Measurements from ENCODE around the gene DLX1. TPM values are rescaled to one million over a fixed set of nuclear protein-coding genes. Genes with fewer than 3 reads are reported as not detected.

DLX1 gene
- total and polyA plus RNA-seq, 2 of the 8 experiments (the other 6 are each of a cell fraction or from before 2014, with no cell fraction given) = 0.11 TPM; not detected in 1

- Histone ChIP-seq H3K18ac (ENCODE audit: extremely low read depth, low read length) (no peak overlapping the region), H3K9me3 (ENCODE audit: insufficient read depth in 2 of 2, low read depth in 1 of 2, low read length in 1 of 2) (no peaks in the 10 kb centered on the region), H3K23me2 (ENCODE audit: low read depth, low read length) (peaks cover under 1% of the 10 kb centered on the region; the same call in 1 of the 2 replicates), H3K4me3 (ENCODE audit: extremely low read depth in 1 of 4, insufficient read depth in 2 of 4, low read depth in 3 of 4, low read length in 4 of 4) (no peak overlapping the region), H2BK15ac (ENCODE audit: low read length) (no peak overlapping the region), H3K4me2 (ENCODE audit: insufficient read depth in 1 of 2, low read depth in 2 of 2, low read length in 2 of 2) (no peak overlapping the region; a peak in 1 of 4 replicates), H2BK5ac (ENCODE audit: low read depth, low read length) (no peak overlapping the region), H2AFZ (ENCODE audit: low read length) (no peak overlapping the region), H4K5ac (ENCODE audit: insufficient read length, low read depth, low read length) (no peak overlapping the region), H2BK120ac (replicated peaks; ENCODE audit: low read depth, low read length) (no peak overlapping the region), H3K36me3 (ENCODE audit: control insufficient read depth in 2 of 4, insufficient read depth in 4 of 4, low read length in 3 of 4) (no peaks in the 10 kb centered on the region), H3K14ac (ENCODE audit: insufficient read length) (no peak overlapping the region), H3K27me3 (replicated peaks in 1 of 4; ENCODE audit: control insufficient read depth in 3 of 4, extremely low read depth in 1 of 4, insufficient read depth in 3 of 4, low read length in 3 of 4) (peaks cover 60 to 68% (median 64%) of the 10 kb centered on the region in 4 experiments), H2BK20ac (ENCODE audit: low read length) (no peak overlapping the region), H3K4ac (replicated peaks; ENCODE audit: insufficient read length, low read depth, low read length) (no peak overlapping the region), H3K23ac (ENCODE audit: insufficient read length) (no peak overlapping the region), H4K91ac (replicated peaks; ENCODE audit: insufficient read length, low read length) (no peak overlapping the region), H3K79me2 (ENCODE audit: control insufficient read depth in 1 of 2, insufficient read depth in 2 of 2, low read length in 2 of 2) (no peaks in the 10 kb centered on the region), H4K8ac (ENCODE audit: extremely low read depth, insufficient read depth, low read length) (no peak overlapping the region), H3K4me1 (replicated peaks in 1 of 4; ENCODE audit: control insufficient read depth in 3 of 4, insufficient read depth in 4 of 4, low read length in 3 of 4) (peaks cover 2 to 25% (median 13%) of the 10 kb centered on the region in 4 experiments), H2AK5ac (ENCODE audit: low read depth, low read length) (no peak overlapping the region), H3K9ac (replicated peaks in 1 of 4; ENCODE audit: extremely low read depth in 1 of 4, low read depth in 3 of 4, low read length in 3 of 4) (no peak overlapping the region), H2BK12ac (ENCODE audit: low read depth, low read length) (no peak overlapping the region), H3K79me1 (ENCODE audit: low read depth, low read length) (no peaks in the 10 kb centered on the region), H4K20me1 (replicated peaks in 1 of 2; ENCODE audit: control insufficient read depth in 1 of 2, insufficient read depth in 2 of 2, low read length in 2 of 2) (peaks cover 16 to 32% of the 10 kb centered on the region in 2 experiments), H3K27ac (ENCODE audit: low read depth, low read length) (no peak overlapping the region), H3K56ac (replicated peaks; ENCODE audit: insufficient read length, low read depth, low read length) (no peak overlapping the region)
- DNase-seq (ENCODE audit: low read depth in 1 of 2, low spot score in 2 of 2) = no peak
- CTCF ChIA-PET (ENCODE audit: partially characterized antibody) = interaction anchor here (0.8 to 1.2 kb wide), 4 partner anchors 14 to 483 kb away, joined by 3 read pairs; no protein-coding TSS in a partner anchor
- FAIRE-seq = no peak
- POLR2A ChIA-PET (ENCODE audit: partially characterized antibody) = interaction anchor here (0.6 to 0.9 kb wide), 2 partner anchors 67 to 573 kb away, joined by 3 read pairs; no protein-coding TSS in a partner anchor
- WGBS, 2 experiments (ENCODE audit: extremely low coverage in 1 of 2, insufficient coverage in 1 of 2, insufficient read length in 1 of 2, insufficient replicate concordance in 2 of 2, low coverage in 1 of 2, low lambda C conversion rate in 2 of 2, missing lambda C conversion rate in 1 of 2) = 81 to 100% methylated on average over 1 to 5 of the region's 5 CpGs
- no peak for TF ChIP-seq TEAD4 (IDR thresholded peaks at IDR 0.05; ENCODE audit: low read depth, low read length)
- TF ChIP-seq SP2 (IDR thresholded peaks at IDR 0.05; ENCODE audit: low read length) = no peak
- no peak for TF ChIP-seq RXRA (IDR thresholded peaks at IDR 0.05; ENCODE audit: insufficient read depth, low read depth, low read length)
- TF ChIP-seq CHD2 (IDR thresholded peaks at IDR 0.05; ENCODE audit: low read length) = no peak
- TF ChIP-seq MAX (IDR thresholded peaks at IDR 0.05) = no peak
- TF ChIP-seq KDM4A (IDR thresholded peaks at IDR 0.05; ENCODE audit: low read depth, low read length, severe bottlenecking) = no peak
- no peak for TF ChIP-seq KDM5A (IDR thresholded peaks at IDR 0.05; ENCODE audit: low read length)
- TF ChIP-seq EZH2 (IDR thresholded peaks at IDR 0.05; ENCODE audit: low read depth, low read length, severe bottlenecking) = no peak
- TF ChIP-seq HDAC2 (IDR thresholded peaks at IDR 0.05; ENCODE audit: borderline replicate concordance in 1 of 2, low read depth in 2 of 2, low read length in 2 of 2) = no peak
- no peak for TF ChIP-seq POLR2AphosphoS5 (IDR thresholded peaks at IDR 0.05; ENCODE audit: low read depth, low read length)
- no peak for TF ChIP-seq ATF2 (IDR thresholded peaks at IDR 0.05; ENCODE audit: low read length)
- TF ChIP-seq EP300 (IDR thresholded peaks at IDR 0.05; ENCODE audit: borderline replicate concordance in 1 of 2, low read depth in 2 of 2, low read length in 2 of 2) = no peak
These were observed 5.9 kb upstream of the DLX1 start for GRCh38 chr2:172079416-172079815.

Data from H1 (cell line).